Duodenal mucosa (tissue), 2 donors: ENCODE measurements around the gene ADCY5.

Experiments used
- H3K27ac ChIP-seq: one replicate; pipeline ENCODE4 v1.7.0; 2013; ENCODE audit warnings: low read depth, low read length
- H3K27me3 ChIP-seq, 2 donors: one replicate each; pipeline ENCODE4 v1.7.0; 2013; ENCODE audit warnings: low read length in 2 of 2, control low read depth in 1 of 2; ENCODE audit not compliant: insufficient read depth in 2 of 2, control insufficient read depth in 1 of 2
- H3K36me3 ChIP-seq, 2 donors: one replicate each; pipeline ENCODE4 v1.7.0; 2013; ENCODE audit warnings: low read length in 2 of 2, control low read depth in 1 of 2; ENCODE audit not compliant: insufficient read depth in 2 of 2, control insufficient read depth in 1 of 2
- H3K4me1 ChIP-seq, 2 donors: one replicate each; pipeline ENCODE4 v1.7.0; 2013; ENCODE audit warnings: low read length in 2 of 2, control low read depth in 1 of 2; ENCODE audit not compliant: insufficient read depth in 2 of 2, control insufficient read depth in 1 of 2
- H3K4me3 ChIP-seq, 2 donors: one replicate each; pipeline ENCODE4 v1.7.0; 2013; ENCODE audit warnings: low read length in 2 of 2, low read depth in 1 of 2
- H3K9ac ChIP-seq, 2 donors: one replicate each; pipeline ENCODE4 v1.7.0; 2013; ENCODE audit warnings: low read length in 2 of 2, low read depth in 1 of 2
- H3K9me3 ChIP-seq, 2 donors: one replicate each; pipeline ENCODE4 v1.7.0; 2013; ENCODE audit warnings: low read length in 2 of 2, control low read depth in 1 of 2; ENCODE audit not compliant: control insufficient read depth in 1 of 2

ADCY5 gene

GRCh38 chr3:123298903-123299302 is 150.0 kb downstream of the ADCY5 start:
- Histone ChIP-seq H3K4me1 (no peaks in the 10 kb centered on the region), H3K27ac (no peak overlapping the region), H3K27me3 (no peaks in the 10 kb centered on the region), H3K9me3 (no peaks in the 10 kb centered on the region), H3K4me3 (no peak overlapping the region), H3K36me3 (no peaks in the 10 kb centered on the region), H3K9ac (no peak overlapping the region)

- Histone ChIP-seq H3K9ac (no peak overlapping the region), H3K4me1 (no peaks in the 10 kb centered on the region), H3K27ac (no peak overlapping the region), H3K27me3 (no peaks in the 10 kb centered on the region), H3K4me3 (no peak overlapping the region), H3K36me3 (no peaks in the 10 kb centered on the region), H3K9me3 (no peaks in the 10 kb centered on the region)
These were observed 151.3 kb downstream of the ADCY5 start for GRCh38 chr3:123297627-123297899.

- Histone ChIP-seq H3K27ac (no peak overlapping the region), H3K36me3 (no peaks in the 10 kb centered on the region), H3K4me3 (no peak overlapping the region), H3K9me3 (no peaks in the 10 kb centered on the region), H3K27me3 (no peaks in the 10 kb centered on the region), H3K9ac (no peak overlapping the region), H3K4me1 (no peaks in the 10 kb centered on the region)
These were observed 151.9 kb downstream of the ADCY5 start for GRCh38 chr3:123296836-123297626.

GRCh38 chr3:123296261-123296660 is 152.6 kb downstream of the ADCY5 start:
- no peaks in the 10 kb centered on the region for H3K9me3 ChIP-seq
- no peak overlapping the region for H3K9ac ChIP-seq
- no peaks in the 10 kb centered on the region for H3K4me1 ChIP-seq
- no peaks in the 10 kb centered on the region for H3K27me3 ChIP-seq
- H3K36me3 ChIP-seq: no peaks in the 10 kb centered on the region
- no peak overlapping the region for H3K27ac ChIP-seq
- H3K4me3 ChIP-seq: no peak overlapping the region

GRCh38 chr3:123295901-123296250 is 153.0 kb downstream of the ADCY5 start:
- no peaks in the 10 kb centered on the region for H3K36me3 ChIP-seq
- H3K4me1 ChIP-seq: no peaks in the 10 kb centered on the region
- H3K27me3 ChIP-seq: no peaks in the 10 kb centered on the region
- no peak overlapping the region for H3K27ac ChIP-seq
- no peaks in the 10 kb centered on the region for H3K9me3 ChIP-seq
- H3K9ac ChIP-seq: no peak overlapping the region
- no peak overlapping the region for H3K4me3 ChIP-seq

GRCh38 chr3:123295171-123295900 is 153.6 kb downstream of the ADCY5 start:
- Histone ChIP-seq H3K4me1 (no peaks in the 10 kb centered on the region), H3K9me3 (no peaks in the 10 kb centered on the region), H3K4me3 (no peak overlapping the region), H3K27ac (no peak overlapping the region), H3K36me3 (no peaks in the 10 kb centered on the region), H3K9ac (no peak overlapping the region), H3K27me3 (no peaks in the 10 kb centered on the region)

GRCh38 chr3:123294296-123294938 is 154.5 kb downstream of the ADCY5 start:
- Histone ChIP-seq H3K36me3 (no peaks in the 10 kb centered on the region), H3K9ac (no peak overlapping the region), H3K9me3 (no peaks in the 10 kb centered on the region), H3K27me3 (no peaks in the 10 kb centered on the region), H3K4me1 (no peaks in the 10 kb centered on the region), H3K4me3 (no peak overlapping the region), H3K27ac (no peak overlapping the region)

- Histone ChIP-seq H3K4me3 (no peak overlapping the region), H3K27me3 (no peaks in the 10 kb centered on the region), H3K36me3 (no peaks in the 10 kb centered on the region), H3K9me3 (no peaks in the 10 kb centered on the region), H3K9ac (no peak overlapping the region), H3K4me1 (no peaks in the 10 kb centered on the region), H3K27ac (no peak overlapping the region)
These were observed 156.3 kb downstream of the ADCY5 start for GRCh38 chr3:123292321-123293310.

- Histone ChIP-seq H3K36me3 (no peaks in the 10 kb centered on the region), H3K9ac (no peak overlapping the region), H3K27me3 (no peaks in the 10 kb centered on the region), H3K27ac (no peak overlapping the region), H3K4me1 (no peaks in the 10 kb centered on the region), H3K4me3 (no peak overlapping the region), H3K9me3 (no peaks in the 10 kb centered on the region)
These were observed 157.5 kb downstream of the ADCY5 start for GRCh38 chr3:123291404-123291803.
